Psoas muscle (tissue), 8 donors: ENCODE measurements around the gene DHRS1. TPM values are rescaled to one million over a fixed set of nuclear protein-coding genes. Genes with fewer than 3 reads are reported as not detected.

Source experiments
- ATAC-seq, 4 donors: fragments of 200-7000 bp; cut with Tn5 transposase; one replicate each; pipeline ENCODE4 v1.9.1; 2020; ENCODE audit warnings: moderate library complexity in 3 of 4, mild to moderate bottlenecking in 2 of 4
- DNase-seq, 2 donors: peaks; one replicate each; pipeline ENCODE4 v3.0.0-alpha.2; 2020
- H3K27ac ChIP-seq: fragments of 200-600 bp; one replicate; pipeline ENCODE4 v1.8.0; 2022
- H3K27me3 ChIP-seq, 3 donors: fragments of 200-600 bp in 1 of 3; one replicate each; pipeline versions ENCODE4 v1.6.1 to v1.8.0; 2013 to 2022; ENCODE audit warnings: low read length in 2 of 3, mild to moderate bottlenecking in 2 of 3, moderate library complexity in 1 of 3; ENCODE audit not compliant: insufficient read depth in 3 of 3
- H3K36me3 ChIP-seq, 2 donors: fragments of 200-600 bp in 1 of 2; one replicate each; pipeline versions ENCODE4 v1.6.1 to v1.8.0; 2013 to 2022; ENCODE audit warnings: low read depth in 1 of 2, mild to moderate bottlenecking in 1 of 2, moderate library complexity in 1 of 2; ENCODE audit not compliant: insufficient read depth in 1 of 2
- H3K4me1 ChIP-seq: fragments of 200-600 bp; one replicate; pipeline ENCODE4 v1.8.0; 2022
- H3K4me3 ChIP-seq: fragments of 200-600 bp; one replicate; pipeline ENCODE4 v1.8.0; 2022; ENCODE audit warnings: mild to moderate bottlenecking
- H3K9me3 ChIP-seq: fragments of 200-600 bp; one replicate; pipeline ENCODE4 v1.8.0; 2022
- WGBS, 3 donors: extraction: QIAGEN DNeasy Blood & Tissue Kit; methylation state at CpG; one replicate each; pipeline versions ENCODE4 v1.1.6 to v1.1.7; 2013; 5-methylcytosine and 5-hydroxymethylcytosine counted together
- intact Hi-C, 2 donors: fragments of 100-400 bp; cut with DNase I; formaldehyde crosslinking; loops; one replicate each; pipeline versions ENCODE4 v1.11.0 to v1.14.2; 2022
- polyA plus RNA-seq, 3 donors: library from polyadenylated mRNA; stranded (reverse); fragments of 200-250 nt; gene quantifications; one replicate each; pipeline ENCODE4 v1.2.3, GENCODE V29; 2013
- total RNA-seq, 4 donors: library from RNA; stranded (reverse); fragmentation: NEBNext Ultra II Directional in 2 of 4; extraction: Animal tissue kit (Norgen Biotek cat#: 25700) in 2 of 4; gene quantifications; one replicate each; pipeline versions ENCODE4 v1.2.1 to v1.2.4, GENCODE V29; 2021 to 2023
- TF ChIP-seq, protein P1 (sequence below): fragments of 200-600 bp; IDR thresholded peaks from one replicate; pipeline ENCODE4 v1.8.0; 2022; ENCODE audit warnings: antibody characterized with exemption
- donor health status: healthy with polysubstance abuse.
- donor health status: DM: no; HTN: no; CAD: no; lungs with moderate emphysema.
- donor health status: Bipolar disorder and iron deficiency.
- donor health status: healthy.
- donor health status: DM: yes; HTN: yes; CAD: no.
- donor health status: DM: no; HTN: no; CAD: no.
- donor health status: DM: no; HTN: no; CAD: no.
- donor health status: DM: yes; HTN: yes; CAD: no.

DHRS1 gene
- total and polyA plus RNA-seq, 7 donors: 1.5 to 6.4 (median 3.1) TPM

- DNase-seq (peak in 1 of 2 donors; percentile 13), ATAC-seq (no peak)
- TF ChIP-seq, protein P1, sequence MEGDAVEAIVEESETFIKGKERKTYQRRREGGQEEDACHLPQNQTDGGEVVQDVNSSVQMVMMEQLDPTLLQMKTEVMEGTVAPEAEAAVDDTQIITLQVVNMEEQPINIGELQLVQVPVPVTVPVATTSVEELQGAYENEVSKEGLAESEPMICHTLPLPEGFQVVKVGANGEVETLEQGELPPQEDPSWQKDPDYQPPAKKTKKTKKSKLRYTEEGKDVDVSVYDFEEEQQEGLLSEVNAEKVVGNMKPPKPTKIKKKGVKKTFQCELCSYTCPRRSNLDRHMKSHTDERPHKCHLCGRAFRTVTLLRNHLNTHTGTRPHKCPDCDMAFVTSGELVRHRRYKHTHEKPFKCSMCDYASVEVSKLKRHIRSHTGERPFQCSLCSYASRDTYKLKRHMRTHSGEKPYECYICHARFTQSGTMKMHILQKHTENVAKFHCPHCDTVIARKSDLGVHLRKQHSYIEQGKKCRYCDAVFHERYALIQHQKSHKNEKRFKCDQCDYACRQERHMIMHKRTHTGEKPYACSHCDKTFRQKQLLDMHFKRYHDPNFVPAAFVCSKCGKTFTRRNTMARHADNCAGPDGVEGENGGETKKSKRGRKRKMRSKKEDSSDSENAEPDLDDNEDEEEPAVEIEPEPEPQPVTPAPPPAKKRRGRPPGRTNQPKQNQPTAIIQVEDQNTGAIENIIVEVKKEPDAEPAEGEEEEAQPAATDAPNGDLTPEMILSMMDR: no peak
- H3K36me3 ChIP-seq: peaks cover 8 to 14% of the 10 kb centered on the region in 2 donors
- intact Hi-C loops: no loop called here
- H3K27me3 ChIP-seq: no peaks in the 10 kb centered on the region
- 76 to 87% (median 81%) methylated on average over 3 of the region's 3 CpGs for WGBS, 3 donors
- H3K4me1 ChIP-seq: no peaks in the 10 kb centered on the region
- no peak overlapping the region for H3K27ac ChIP-seq
- H3K4me3 ChIP-seq: no peak overlapping the region
- no peaks in the 10 kb centered on the region for H3K9me3 ChIP-seq
These were observed 26.1 kb downstream of the DHRS1 start for GRCh38 chr14:24273422-24273998.

DNA sequence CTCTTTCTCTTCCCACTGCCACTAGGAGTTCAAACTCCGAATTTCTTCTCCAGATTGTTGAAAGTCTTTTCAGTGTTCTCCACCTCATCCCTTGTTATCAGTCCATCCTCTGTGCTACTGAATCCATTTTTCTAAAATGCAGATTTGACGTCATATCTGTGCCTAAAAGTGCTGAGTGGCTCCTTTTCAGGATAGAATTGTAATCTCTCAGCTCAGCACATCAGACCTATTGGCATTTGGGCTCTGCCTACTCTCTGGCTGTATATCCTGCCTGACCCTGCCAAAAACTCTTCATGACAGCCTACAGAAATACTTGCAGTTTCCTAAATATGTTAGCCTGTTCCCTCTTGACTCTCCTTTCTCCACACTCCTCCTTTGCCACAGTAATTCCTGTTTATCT, 27.1 kb downstream of the DHRS1 start:
- TF ChIP-seq, protein P1: no peak
- ATAC-seq (no peak), DNase-seq (no peak)
- Histone ChIP-seq H3K9me3 (no peaks in the 10 kb centered on the region), H3K4me1 (no peaks in the 10 kb centered on the region), H3K36me3 (peaks cover 8 to 24% of the 10 kb centered on the region in 2 donors), H3K27me3 (no peaks in the 10 kb centered on the region), H3K4me3 (no peak overlapping the region), H3K27ac (no peak overlapping the region)
- WGBS, 3 donors: 94 to 99% (median 95%) methylated on average over 2 of the region's 2 CpGs
- intact Hi-C loops: no loop called here

GRCh38 chr14:24271834-24272263, 27.7 kb downstream of the DHRS1 start:
- TF ChIP-seq, protein P1: no peak
- no peak for DNase-seq
- ATAC-seq: no peak
- peaks cover 8 to 30% of the 10 kb centered on the region in 2 donors for H3K36me3 ChIP-seq
- H3K4me1 ChIP-seq: no peaks in the 10 kb centered on the region
- H3K9me3 ChIP-seq: no peaks in the 10 kb centered on the region
- no peaks in the 10 kb centered on the region for H3K27me3 ChIP-seq
- peak overlapping the region; percentile 92 for H3K27ac ChIP-seq
- 17 to 22% (median 21%) methylated on average over 3 of the region's 3 CpGs for WGBS, 3 donors
- H3K4me3 ChIP-seq: peak overlapping the region; percentile 74
- intact Hi-C loops: loop anchor here in 1 of 2 donors (2.0 kb wide), 1 partner anchor 29 kb away; the partner anchor contains the start of gene TINF2

DNA sequence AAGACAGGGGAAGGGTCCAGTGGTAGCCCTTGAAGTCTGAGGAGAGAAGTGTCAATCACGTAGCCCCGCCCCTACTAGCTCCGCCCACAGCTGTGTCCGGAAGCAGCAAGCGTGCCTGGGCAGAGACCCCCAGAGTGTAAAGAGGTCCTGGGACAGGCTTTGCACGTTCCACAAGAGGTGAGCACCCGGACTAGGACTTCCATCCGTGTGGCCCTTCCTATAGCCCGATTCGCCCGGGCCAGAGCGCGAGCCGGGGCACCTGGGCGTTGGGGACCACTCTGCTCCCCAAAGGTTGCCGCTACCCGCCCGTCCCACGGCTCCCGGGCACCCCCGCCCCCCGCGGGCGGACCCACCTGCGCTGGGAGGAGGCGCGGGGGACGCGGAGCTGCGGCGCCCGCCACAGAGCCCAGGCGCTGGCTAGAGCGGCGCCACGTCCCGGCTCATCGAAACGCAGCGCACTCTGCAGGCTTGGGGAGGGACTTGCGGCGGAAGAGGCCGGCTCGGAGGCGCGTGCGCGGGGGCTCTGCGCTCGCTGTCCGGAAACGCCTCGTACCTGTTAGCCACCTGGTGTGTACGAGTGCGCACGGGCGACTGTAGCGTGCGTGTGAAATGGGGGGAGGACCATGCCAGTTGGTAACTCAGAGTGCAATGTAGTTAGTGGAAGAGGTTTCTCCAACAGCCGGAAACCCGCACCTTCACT, 28.3 kb downstream of the DHRS1 start, which contains the start of gene RABGGTA:
Gene RABGGTA, minus strand, starts transcription at position 464 of the 700 bp plus-strand sequence. CDS start 482 bp downstream, outside the sequence.
- peak; percentile 86 to 92 for DNase-seq
- no peaks in the 10 kb centered on the region for H3K4me1 ChIP-seq
- 0 to 1% (median 1%) methylated on average over 51 to 61 of the region's 61 CpGs for WGBS, 3 donors

More for the DNA sequence above, 28.3 kb downstream of the DHRS1 start, which contains the start of gene RABGGTA:
- peaks cover 8 to 36% of the 10 kb centered on the region in 2 donors for H3K36me3 ChIP-seq
- peak; percentile 95 to 98 (median 98) for ATAC-seq
- peak within 1 kb of the TSS; percentile 74 for H3K4me3 ChIP-seq
- TF ChIP-seq, protein P1: peak; percentile 70
- peak within 1 kb of the TSS; percentile 92 for H3K27ac ChIP-seq
- H3K9me3 ChIP-seq: no peaks in the 10 kb centered on the region
- H3K27me3 ChIP-seq: no peaks in the 10 kb centered on the region
- intact Hi-C loops: loop anchor here in 1 of 2 donors (2.0 kb wide), 1 partner anchor 28 kb away; the partner anchor contains the start of gene TINF2
